Non-pigmented ciliary epithelial cell (primary cell): Measurements from ENCODE around the gene WDR74.
A peak's percentile ranks its signal among the peaks of the same experiment; 100 is the strongest.
"Not testable (repeated sequence)": the region's sequence is repeated elsewhere in the genome, so short reads cannot be mapped to it uniquely, and the experiment has no call there.

ENCODE experiments used
- DNase-seq: peaks from one replicate; pipeline ENCODE4 v3.0.0-alpha.2; 2010; ENCODE audit warnings: low read depth

The WDR74 gene

GRCh38 chr11:62839050-62839945 lies at the start of gene WDR74:
WDR74 (minus strand) TSS chr11:62839590; CDS start chr11:62839570, 20 bp downstream.
- DNase-seq = no peak

- no peak for DNase-seq
These were observed 49.7 kb upstream of the WDR74 start for GRCh38 chr11:62889126-62889483.

DNA sequence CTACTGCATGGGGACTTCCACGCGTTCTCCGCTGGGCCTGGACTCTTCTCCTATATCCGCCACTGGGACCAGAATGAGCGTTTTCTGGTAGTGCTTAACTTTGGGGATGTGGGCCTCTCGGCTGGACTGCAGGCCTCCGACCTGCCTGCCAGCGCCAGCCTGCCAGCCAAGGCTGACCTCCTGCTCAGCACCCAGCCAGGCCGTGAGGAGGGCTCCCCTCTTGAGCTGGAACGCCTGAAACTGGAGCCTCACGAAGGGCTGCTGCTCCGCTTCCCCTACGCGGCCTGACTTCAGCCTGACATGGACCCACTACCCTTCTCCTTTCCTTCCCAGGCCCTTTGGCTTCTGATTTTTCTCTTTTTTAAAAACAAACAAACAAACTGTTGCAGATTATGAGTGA lies 49.0 kb upstream of the WDR74 start:
- no peak for DNase-seq

- no peak for DNase-seq
These were observed 45.9 kb upstream of the WDR74 start for GRCh38 chr11:62885137-62885750.

GRCh38 chr11:62883673-62884072 lies 44.3 kb upstream of the WDR74 start:
- DNase-seq = no peak

GRCh38 chr11:62882788-62883501 lies 43.6 kb upstream of the WDR74 start:
- no peak for DNase-seq

DNA sequence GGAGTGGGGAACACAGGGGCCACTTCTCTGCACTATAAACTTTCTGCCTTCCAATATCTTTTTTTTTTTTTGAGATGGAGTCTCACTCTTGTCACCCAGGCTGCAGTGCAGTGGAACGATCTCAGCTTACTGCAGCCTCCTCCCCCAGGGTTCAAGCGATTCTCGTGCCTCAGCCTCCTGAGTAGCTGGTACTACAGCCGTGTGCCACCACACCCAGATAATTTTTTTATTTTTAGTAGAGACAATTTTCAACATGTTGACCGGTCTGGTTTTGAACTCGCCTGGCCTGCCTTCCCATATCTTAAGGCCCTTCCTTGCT lies 43.0 kb upstream of the WDR74 start:
- no peak for DNase-seq

- peak; percentile 80 for DNase-seq
These were observed 42.4 kb upstream of the WDR74 start for GRCh38 chr11:62881579-62882430.

- no peak for DNase-seq
These were observed 41.6 kb upstream of the WDR74 start, which contains the start of gene SLC3A2 for GRCh38 chr11:62880803-62881578. SLC3A2 (plus strand) TSS chr11:62880896; CDS start chr11:62881024, 128 bp downstream.

DNA sequence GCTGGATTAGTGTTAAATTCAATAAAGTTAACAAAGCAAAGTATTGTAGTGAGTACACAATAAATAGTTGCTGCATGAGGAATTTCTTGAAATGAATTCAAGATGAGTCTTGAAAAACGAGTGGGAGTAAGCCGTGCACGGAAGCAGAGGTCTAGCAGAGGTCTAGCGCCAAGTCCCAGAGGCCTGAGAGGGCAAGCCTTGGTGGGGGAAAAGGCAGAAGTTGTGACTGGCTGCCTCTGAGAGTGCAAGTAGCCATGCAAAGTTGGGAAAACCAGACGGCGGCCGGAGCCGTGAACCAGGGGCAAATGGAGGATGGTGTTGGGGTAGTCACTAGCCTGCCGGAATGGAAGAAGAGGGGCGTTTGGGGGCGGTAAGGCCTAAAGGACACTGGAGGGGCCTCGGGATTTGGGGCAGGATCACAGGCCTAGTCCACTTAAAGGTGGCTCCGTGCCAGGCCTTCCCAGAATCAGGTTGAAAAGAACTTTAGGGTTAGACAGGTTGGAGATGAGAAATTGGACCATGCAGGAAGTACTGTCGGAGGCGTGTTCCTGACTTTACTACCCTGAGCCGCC lies 40.9 kb upstream of the WDR74 start:
- no peak for DNase-seq

- DNase-seq = no peak
These were observed 40.0 kb upstream of the WDR74 start for GRCh38 chr11:62879235-62879978.

- no peak for DNase-seq
These were observed 37.3 kb upstream of the WDR74 start for GRCh38 chr11:62876712-62877111.

GRCh38 chr11:62875698-62876478 lies 36.5 kb upstream of the WDR74 start:
- DNase-seq = no peak

DNA sequence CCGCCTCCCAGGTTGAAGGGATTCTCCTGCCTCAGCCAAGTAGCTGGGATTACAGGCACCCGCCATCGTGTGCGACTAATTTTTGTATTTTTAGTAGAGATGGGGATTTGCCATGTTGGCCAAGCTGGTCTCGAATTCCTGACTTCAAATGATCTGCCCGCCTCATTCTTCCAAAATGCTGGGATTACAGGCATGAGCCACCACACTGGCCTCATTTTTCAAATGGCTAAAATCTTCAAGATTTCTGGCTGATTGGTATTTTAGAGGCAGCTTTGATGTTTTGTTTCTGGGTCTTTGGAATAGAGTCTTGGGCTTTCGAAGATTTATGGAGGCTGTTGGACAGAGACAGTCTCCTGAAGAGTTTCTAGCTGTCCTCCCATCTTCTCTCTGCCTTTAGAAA lies 35.5 kb upstream of the WDR74 start:
- no peak for DNase-seq

- no peak for DNase-seq
These were observed 26.2 kb upstream of the WDR74 start for GRCh38 chr11:62865635-62866034.

DNA sequence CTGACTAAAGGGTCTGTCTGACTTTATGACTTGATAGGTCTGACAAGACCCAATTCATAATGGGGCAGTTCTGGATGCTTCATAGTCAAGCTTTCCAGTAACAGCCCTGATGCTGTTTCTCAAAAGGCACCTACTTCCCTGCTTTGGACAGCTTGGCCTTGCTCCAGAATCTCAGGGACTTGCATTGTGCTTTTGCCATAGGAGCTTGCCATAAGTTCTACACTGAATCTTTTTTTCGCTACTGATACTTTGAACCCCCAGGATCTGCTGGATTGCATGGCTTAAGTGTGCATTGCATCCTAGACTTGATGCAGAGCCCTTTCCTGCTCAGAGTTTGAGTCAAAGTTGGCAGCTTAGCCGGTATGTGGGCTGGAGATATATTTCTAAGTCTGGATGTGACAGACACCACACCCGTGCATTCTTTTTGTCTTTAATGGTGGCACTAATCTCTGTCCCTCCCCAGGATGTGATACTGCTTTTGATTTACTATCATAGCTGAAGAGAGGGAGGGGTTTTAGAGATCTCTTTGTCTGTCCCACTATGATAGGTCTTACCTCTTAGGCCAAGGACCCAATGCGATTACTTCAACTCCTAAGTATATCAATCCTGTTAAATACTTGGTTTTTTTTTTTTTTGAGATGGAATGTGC lies 24.4 kb upstream of the WDR74 start:
- no peak for DNase-seq

DNA sequence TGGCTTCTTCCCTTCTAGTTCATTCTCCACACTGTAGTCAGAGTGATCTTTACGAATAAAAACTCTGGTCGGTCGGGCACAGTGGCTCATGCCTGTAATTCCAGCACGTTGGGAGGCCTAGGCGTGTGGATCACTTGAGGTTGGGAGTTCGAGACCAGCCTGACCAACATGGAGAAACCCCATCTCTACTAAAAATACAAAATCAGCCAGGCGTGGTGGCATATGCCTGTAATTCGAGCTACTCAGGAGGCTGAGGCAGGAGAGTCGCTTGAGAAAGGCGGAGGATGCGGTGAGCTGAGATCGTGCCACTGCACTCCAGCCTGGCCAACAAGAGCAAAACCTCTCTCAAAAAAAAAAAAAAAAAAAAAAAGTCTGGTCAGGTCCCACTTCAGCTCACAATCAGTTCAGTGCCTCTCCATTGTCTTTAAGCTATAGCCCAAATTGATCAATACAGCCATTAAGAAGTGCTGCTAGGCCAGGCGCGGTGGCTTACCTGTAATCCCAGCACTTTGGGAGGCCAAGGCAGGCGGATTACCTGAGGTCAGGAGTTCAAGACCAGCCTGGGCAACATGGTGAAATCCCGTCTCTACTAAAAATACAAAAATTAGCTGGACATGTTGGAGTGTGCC lies 22.3 kb upstream of the WDR74 start:
- not testable (repeated sequence) for DNase-seq

- no peak for DNase-seq
These were observed 21.6 kb upstream of the WDR74 start for GRCh38 chr11:62860835-62861563.
